Fibroblast of lung (primary cell): ENCODE data around the gene PPP1R9A. TPM values are rescaled to one million over a fixed set of nuclear protein-coding genes. Genes with fewer than 3 reads are reported as not detected.

Source experiments
- DNase-seq, 2 donors: peaks; one replicate each; pipeline versions ENCODE4 v3.0.0 to v3.0.0-alpha.2; 2010; ENCODE audit warnings: low read depth in 2 of 2
- H2AFZ ChIP-seq: 2 replicates; pipeline ENCODE4 v1.5.1; 2012; ENCODE audit warnings: low read length, control low read depth, inconsistent platforms
- H3K27ac ChIP-seq: 2 replicates; pipeline ENCODE4 v1.5.1; 2011; ENCODE audit warnings: low read length, control low read depth; ENCODE audit not compliant: insufficient read depth
- H3K27me3 ChIP-seq: 2 replicates; pipeline ENCODE4 v1.5.1; 2011; ENCODE audit warnings: mild to moderate bottlenecking, low read length; ENCODE audit not compliant: control insufficient read depth, insufficient read depth
- H3K36me3 ChIP-seq: 2 replicates; pipeline ENCODE4 v1.5.1; 2011; ENCODE audit warnings: low read length; ENCODE audit not compliant: control insufficient read depth, insufficient read depth
- H3K4me1 ChIP-seq: 2 replicates; pipeline ENCODE4 v1.5.1; 2011; ENCODE audit warnings: low read length; ENCODE audit not compliant: control insufficient read depth, insufficient read depth; ENCODE audit errors: extremely low read depth
- H3K4me2 ChIP-seq: 2 replicates; pipeline ENCODE4 v1.5.1; 2011; ENCODE audit warnings: low read length, control low read depth; ENCODE audit not compliant: insufficient read depth; ENCODE audit errors: extremely low read depth
- H3K4me3 ChIP-seq, 4 experiments: fragments of 200-600 bp in 1 of 4; sonication (generic) in 1 of 4; replicated peaks in 1 of 4; 2 replicates each; pipeline ENCODE4 v1.5.1; 2011 to 2016; ENCODE audit warnings: low read length in 4 of 4, low read depth in 3 of 4, mild to moderate bottlenecking in 3 of 4, control low read depth in 2 of 4, inconsistent platforms in 1 of 4, mixed read lengths in 1 of 4; ENCODE audit not compliant: insufficient read depth in 1 of 4; ENCODE audit errors: control extremely low read depth in 1 of 4
- H3K79me2 ChIP-seq: 2 replicates; pipeline ENCODE4 v1.5.1; 2012; ENCODE audit warnings: mild to moderate bottlenecking, low read length, inconsistent platforms; ENCODE audit not compliant: control insufficient read depth, insufficient read depth
- H3K9ac ChIP-seq: 2 replicates; pipeline ENCODE4 v1.5.1; 2011; ENCODE audit warnings: mild to moderate bottlenecking, low read length, control low read depth; ENCODE audit not compliant: insufficient read depth
- H3K9me3 ChIP-seq: 2 replicates; pipeline ENCODE4 v1.5.1; 2012; ENCODE audit warnings: low read depth, low read length; ENCODE audit not compliant: control insufficient read depth, insufficient read depth
- H4K20me1 ChIP-seq: 2 replicates; pipeline ENCODE4 v1.5.1; 2011; ENCODE audit warnings: low read length; ENCODE audit not compliant: control insufficient read depth, insufficient read depth; ENCODE audit errors: extremely low read depth
- EZH2 ChIP-seq: IDR thresholded peaks from 2 replicates; pipeline ENCODE4 v1.5.1; 2012; ENCODE audit warnings: low read length, control low read depth, mild to moderate bottlenecking; ENCODE audit errors: missing control alignments
- polyA plus RNA-seq, 2 donors: library from polyadenylated mRNA; depleted of rRNA in 1 of 2; stranded (reverse) in 1 of 2; unstranded in 1 of 2; fragments of >200 nt; gene quantifications; 2 replicates each; pipeline ENCODE4 v1.2.1, GENCODE V29; 2011 to 2012; ENCODE audit warnings: missing spikeins in 1 of 2
- total RNA-seq: library from RNA; depleted of rRNA; stranded (reverse); fragments of >200 nt; gene quantifications from 2 replicates; pipeline ENCODE4 v1.2.1, GENCODE V29; 2014
- TF ChIP-seq, protein P1 (sequence below), 2 donors: IDR thresholded peaks in 1 of 2; conservative IDR thresholded peaks in 1 of 2; 1 replicate in 1 of 2; 2 replicates in 1 of 2; pipeline ENCODE4 v1.5.1; 2011 to 2012; ENCODE audit warnings: low read length in 2 of 2, control low read depth in 1 of 2, inconsistent platforms in 1 of 2, low read depth in 1 of 2, mild to moderate bottlenecking in 1 of 2

PPP1R9A gene
- total and polyA plus RNA-seq, 2 donors (not counting 1 experiment from before 2014, with no cell fraction given) = 0.68 to 3.3 TPM

DNA sequence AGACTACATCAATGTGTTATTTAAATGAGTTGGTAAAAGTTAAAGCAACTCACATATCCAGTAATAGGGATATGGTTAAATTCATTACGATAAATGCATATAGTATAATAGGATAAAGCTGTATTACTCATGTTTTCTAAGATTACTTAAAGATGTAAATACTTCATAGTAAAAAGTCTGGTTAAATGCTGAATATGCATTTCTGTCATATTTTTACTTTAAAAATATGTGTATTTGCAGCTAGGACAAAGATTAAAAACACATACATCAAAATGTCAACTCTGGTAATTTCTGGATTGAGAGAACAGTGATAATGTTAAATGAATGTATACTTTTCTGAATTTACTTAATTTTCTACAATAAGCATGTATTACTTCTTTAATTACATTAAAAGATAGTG is 15.1 kb downstream of the PPP1R9A start:
- Histone ChIP-seq H3K36me3 (no peaks in the 10 kb centered on the region), H2AFZ (no peak overlapping the region), H3K4me3 (no peak overlapping the region), H3K79me2 (no peaks in the 10 kb centered on the region), H3K9ac (no peak overlapping the region), H3K4me1 (no peaks in the 10 kb centered on the region), H4K20me1 (no peaks in the 10 kb centered on the region), H3K27ac (no peak overlapping the region), H3K27me3 (no peaks in the 10 kb centered on the region), H3K4me2 (no peak overlapping the region), H3K9me3 (no peaks in the 10 kb centered on the region)
- no peak for DNase-seq
- TF ChIP-seq, protein P1, sequence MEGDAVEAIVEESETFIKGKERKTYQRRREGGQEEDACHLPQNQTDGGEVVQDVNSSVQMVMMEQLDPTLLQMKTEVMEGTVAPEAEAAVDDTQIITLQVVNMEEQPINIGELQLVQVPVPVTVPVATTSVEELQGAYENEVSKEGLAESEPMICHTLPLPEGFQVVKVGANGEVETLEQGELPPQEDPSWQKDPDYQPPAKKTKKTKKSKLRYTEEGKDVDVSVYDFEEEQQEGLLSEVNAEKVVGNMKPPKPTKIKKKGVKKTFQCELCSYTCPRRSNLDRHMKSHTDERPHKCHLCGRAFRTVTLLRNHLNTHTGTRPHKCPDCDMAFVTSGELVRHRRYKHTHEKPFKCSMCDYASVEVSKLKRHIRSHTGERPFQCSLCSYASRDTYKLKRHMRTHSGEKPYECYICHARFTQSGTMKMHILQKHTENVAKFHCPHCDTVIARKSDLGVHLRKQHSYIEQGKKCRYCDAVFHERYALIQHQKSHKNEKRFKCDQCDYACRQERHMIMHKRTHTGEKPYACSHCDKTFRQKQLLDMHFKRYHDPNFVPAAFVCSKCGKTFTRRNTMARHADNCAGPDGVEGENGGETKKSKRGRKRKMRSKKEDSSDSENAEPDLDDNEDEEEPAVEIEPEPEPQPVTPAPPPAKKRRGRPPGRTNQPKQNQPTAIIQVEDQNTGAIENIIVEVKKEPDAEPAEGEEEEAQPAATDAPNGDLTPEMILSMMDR (conservative IDR thresholded peaks at IDR 0.05 in 1 of 2, IDR thresholded peaks at IDR 0.05 in 1 of 2; ENCODE audit: low read depth in 1 of 2, low read length in 2 of 2) = no peak
- TF ChIP-seq EZH2 = no peak

DNA sequence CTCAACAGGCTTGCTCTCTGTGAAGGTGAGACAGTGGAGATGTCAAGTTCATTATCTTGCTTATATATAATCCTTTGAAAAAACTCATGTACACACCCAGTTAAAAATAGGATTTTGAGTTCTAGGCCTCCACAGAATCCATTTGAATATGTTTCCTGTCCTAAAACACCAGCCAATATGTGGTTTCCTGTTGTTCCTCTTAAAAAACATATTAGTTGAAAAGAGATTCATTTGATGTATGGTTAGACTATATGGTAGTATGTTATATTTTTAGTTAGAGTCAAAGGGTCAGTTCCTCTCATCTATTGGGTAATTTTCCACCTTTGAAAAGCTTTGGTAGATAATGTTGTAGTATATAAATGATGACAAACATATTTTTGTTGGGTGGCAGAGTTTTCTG is 16.0 kb downstream of the PPP1R9A start:
- H3K4me2 ChIP-seq = no peak overlapping the region
- TF ChIP-seq, protein P1 (conservative IDR thresholded peaks at IDR 0.05 in 1 of 2, IDR thresholded peaks at IDR 0.05 in 1 of 2; ENCODE audit: low read depth in 1 of 2, low read length in 2 of 2) = no peak
- TF ChIP-seq EZH2 = no peak
- H3K9ac ChIP-seq = no peak overlapping the region
- no peak for DNase-seq
- no peaks in the 10 kb centered on the region for H4K20me1 ChIP-seq
- no peaks in the 10 kb centered on the region for H3K79me2 ChIP-seq
- H3K27me3 ChIP-seq = no peaks in the 10 kb centered on the region
- H3K4me1 ChIP-seq = no peaks in the 10 kb centered on the region
- H3K4me3 ChIP-seq = no peak overlapping the region
- no peak overlapping the region for H2AFZ ChIP-seq
- no peaks in the 10 kb centered on the region for H3K9me3 ChIP-seq
- no peak overlapping the region for H3K27ac ChIP-seq
- H3K36me3 ChIP-seq = no peaks in the 10 kb centered on the region

DNA sequence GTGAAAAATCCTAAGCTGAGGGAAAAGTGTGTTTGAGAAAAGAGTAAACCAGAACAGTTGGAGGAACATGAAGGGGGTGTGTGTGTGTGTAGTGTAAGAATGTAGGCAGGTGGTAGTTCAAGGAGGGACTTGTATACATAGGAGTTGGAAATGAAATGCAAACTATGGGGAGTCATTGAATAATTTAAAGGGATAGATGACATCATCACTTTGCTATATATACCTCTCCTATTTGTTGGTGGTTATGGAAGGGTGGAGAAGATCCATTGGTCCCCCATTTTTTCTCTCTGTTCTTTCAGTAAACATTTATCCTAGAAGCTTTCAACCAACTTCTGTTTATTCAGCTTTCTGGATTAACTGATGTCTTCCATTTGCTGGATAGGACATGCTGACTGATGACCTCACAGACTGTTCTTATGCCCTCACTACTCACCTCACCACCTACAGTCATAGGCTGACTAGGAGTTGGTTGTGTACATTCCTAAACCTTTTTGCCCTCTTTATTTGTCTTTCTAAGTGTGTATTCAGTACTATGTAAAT is 20.8 kb downstream of the PPP1R9A start:
- no peak for DNase-seq
- Histone ChIP-seq H2AFZ (no peak overlapping the region), H3K9me3 (no peaks in the 10 kb centered on the region), H3K9ac (no peak overlapping the region), H4K20me1 (no peaks in the 10 kb centered on the region), H3K4me2 (no peak overlapping the region), H3K36me3 (no peaks in the 10 kb centered on the region), H3K79me2 (no peaks in the 10 kb centered on the region), H3K4me3 (no peak overlapping the region), H3K27me3 (no peaks in the 10 kb centered on the region), H3K4me1 (no peaks in the 10 kb centered on the region), H3K27ac (no peak overlapping the region)
- no peak for TF ChIP-seq EZH2
- TF ChIP-seq, protein P1 (conservative IDR thresholded peaks at IDR 0.05 in 1 of 2, IDR thresholded peaks at IDR 0.05 in 1 of 2; ENCODE audit: low read depth in 1 of 2, low read length in 2 of 2) = no peak
